ENCODE data around the gene SLC35G3. TPM values are rescaled to one million over a fixed set of nuclear protein-coding genes. Genes with fewer than 3 reads are reported as not detected.
"Not testable (repeated sequence)": the region's sequence is repeated elsewhere in the genome, so short reads cannot be mapped to it uniquely, and the experiment has no call there.

SLC35G3 gene
- total RNA-seq, 1 donor from 2014 or later = not detected

- intact Hi-C loops (cut with DNase I) = no loop called here
These were observed 41.6 kb downstream of the SLC35G3 start for GRCh38 chr17:35152421-35153140.

GRCh38 chr17:35151080-35151479 is 43.1 kb downstream of the SLC35G3 start:
- H3K4me1 ChIP-seq; intact Hi-C loops (cut with DNase I); H3K4me3 ChIP-seq; DNase-seq (ENCODE audit: extremely low spot score in 2 of 2); H3K9me3 ChIP-seq; H3K27me3 ChIP-seq; H3K36me3 ChIP-seq; H3K27ac ChIP-seq: not testable (repeated sequence)

More at GRCh38 chr17:35152421-35153140, 41.6 kb downstream of the SLC35G3 start:
- H3K4me3 ChIP-seq = no peak overlapping the region
- no peaks in the 10 kb centered on the region for H3K36me3 ChIP-seq
- no peaks in the 10 kb centered on the region for H3K4me1 ChIP-seq
- DNase-seq (ENCODE audit: extremely low spot score in 2 of 2) = no peak
- H3K27me3 ChIP-seq = no peaks in the 10 kb centered on the region
- H3K9me3 ChIP-seq = no peaks in the 10 kb centered on the region
- TF ChIP-seq POLR2AphosphoS5 (IDR thresholded peaks at IDR 0.05; ENCODE audit: insufficient read depth in 1 of 2, low read depth in 1 of 2) = no peak
- no peak for TF ChIP-seq POLR2A (IDR thresholded peaks at IDR 0.05)
- TF ChIP-seq CTCF (IDR thresholded peaks at IDR 0.05) = no peak
- H3K27ac ChIP-seq = no peak overlapping the region

GRCh38 chr17:35149941-35150340 is 44.3 kb downstream of the SLC35G3 start:
- no peak for TF ChIP-seq POLR2AphosphoS5 (IDR thresholded peaks at IDR 0.05; ENCODE audit: insufficient read depth in 1 of 2, low read depth in 1 of 2)
- TF ChIP-seq POLR2A (IDR thresholded peaks at IDR 0.05) = no peak
- no peak for TF ChIP-seq CTCF (IDR thresholded peaks at IDR 0.05)
- intact Hi-C loops (cut with DNase I) = no loop called here
- Histone ChIP-seq H3K27ac (no peak overlapping the region), H3K4me3 (no peak overlapping the region), H3K36me3 (no peaks in the 10 kb centered on the region), H3K4me1 (no peaks in the 10 kb centered on the region), H3K27me3 (no peaks in the 10 kb centered on the region), H3K9me3 (no peaks in the 10 kb centered on the region)
- no peak for DNase-seq (ENCODE audit: extremely low spot score in 2 of 2)

GRCh38 chr17:35148144-35148543 is 46.0 kb downstream of the SLC35G3 start:
- Histone ChIP-seq H3K27ac (no peak overlapping the region), H3K27me3 (no peaks in the 10 kb centered on the region), H3K9me3 (no peaks in the 10 kb centered on the region), H3K4me3 (no peak overlapping the region), H3K36me3 (no peaks in the 10 kb centered on the region), H3K4me1 (no peaks in the 10 kb centered on the region)
- intact Hi-C loops (cut with DNase I) = no loop called here
- no peak for TF ChIP-seq POLR2A (IDR thresholded peaks at IDR 0.05)
- no peak for TF ChIP-seq POLR2AphosphoS5 (IDR thresholded peaks at IDR 0.05; ENCODE audit: insufficient read depth in 1 of 2, low read depth in 1 of 2)
- no peak for TF ChIP-seq CTCF (IDR thresholded peaks at IDR 0.05)
- DNase-seq (ENCODE audit: extremely low spot score in 2 of 2) = no peak

GRCh38 chr17:35147375-35147905 is 46.8 kb downstream of the SLC35G3 start, which contains the start of gene UNC45B:
TSS of gene UNC45B (plus strand) at chr17:35147817. CDS start at chr17:35148264, 447 bp downstream.
- intact Hi-C loops (cut with DNase I) = no loop called here
- H3K4me1 ChIP-seq = peaks cover 1% of the 10 kb centered on the region
- H3K9me3 ChIP-seq = no peaks in the 10 kb centered on the region
- H3K4me3 ChIP-seq = no peak within 1 kb of the TSS
- no peak within 1 kb of the TSS for H3K27ac ChIP-seq
- no peaks in the 10 kb centered on the region for H3K27me3 ChIP-seq
- H3K36me3 ChIP-seq = no peaks in the 10 kb centered on the region
- TF ChIP-seq CTCF (IDR thresholded peaks at IDR 0.05) (no peak), POLR2A (IDR thresholded peaks at IDR 0.05) (no peak), POLR2AphosphoS5 (IDR thresholded peaks at IDR 0.05; ENCODE audit: insufficient read depth in 1 of 2, low read depth in 1 of 2) (no peak)
- DNase-seq (ENCODE audit: extremely low spot score in 2 of 2) = no peak

Data from vagina (tissue), 2 donors.